ENCODE data around the gene GPR27.

Gene GPR27

GRCh38 chr3:71753701-71754609, at the start of gene GPR27:
TSS of gene GPR27 (plus strand) at chr3:71753855. CDS start at chr3:71754050, 195 bp downstream.
- DNase-seq (ENCODE audit: low read depth in 2 of 2) = no peak

GRCh38 chr3:71704915-71705314, 48.7 kb upstream of the GPR27 start:
- DNase-seq (ENCODE audit: low read depth in 2 of 2) = no peak

GRCh38 chr3:71705681-71706080, 48.0 kb upstream of the GPR27 start:
- DNase-seq (ENCODE audit: low read depth in 2 of 2) = no peak

GRCh38 chr3:71707595-71707994, 46.1 kb upstream of the GPR27 start:
- no peak for DNase-seq (ENCODE audit: low read depth in 2 of 2)

GRCh38 chr3:71708476-71709105, 45.1 kb upstream of the GPR27 start:
- no peak for DNase-seq (ENCODE audit: low read depth in 2 of 2)

GRCh38 chr3:71709908-71710511, 43.6 kb upstream of the GPR27 start:
- DNase-seq (ENCODE audit: low read depth in 2 of 2) = no peak

- DNase-seq (ENCODE audit: low read depth in 2 of 2) = no peak
These were observed 42.7 kb upstream of the GPR27 start for GRCh38 chr3:71710906-71711494.

GRCh38 chr3:71713041-71713440, 40.6 kb upstream of the GPR27 start:
- DNase-seq (ENCODE audit: low read depth in 2 of 2) = no peak

GRCh38 chr3:71714595-71714994, 39.1 kb upstream of the GPR27 start:
- no peak for DNase-seq (ENCODE audit: low read depth in 2 of 2)

- no peak for DNase-seq (ENCODE audit: low read depth in 2 of 2)
These were observed 35.6 kb upstream of the GPR27 start for GRCh38 chr3:71718072-71718471.

- DNase-seq (ENCODE audit: low read depth in 2 of 2) = no peak
These were observed 32.7 kb upstream of the GPR27 start for GRCh38 chr3:71721002-71721401.

GRCh38 chr3:71721651-71722157, 32.0 kb upstream of the GPR27 start:
- DNase-seq (ENCODE audit: low read depth in 2 of 2) = no peak

- DNase-seq (ENCODE audit: low read depth in 2 of 2) = no peak
These were observed 31.0 kb upstream of the GPR27 start for GRCh38 chr3:71722693-71723092.

- no peak for DNase-seq (ENCODE audit: low read depth in 2 of 2)
These were observed 30.0 kb upstream of the GPR27 start for GRCh38 chr3:71723452-71724170.

GRCh38 chr3:71724171-71724453, 29.5 kb upstream of the GPR27 start:
- no peak for DNase-seq (ENCODE audit: low read depth in 2 of 2)

- no peak for DNase-seq (ENCODE audit: low read depth in 2 of 2)
These were observed 28.9 kb upstream of the GPR27 start for GRCh38 chr3:71724584-71725270.

- no peak for DNase-seq (ENCODE audit: low read depth in 2 of 2)
These were observed 28.2 kb upstream of the GPR27 start, which contains the start of gene EIF4E3 for GRCh38 chr3:71725271-71725991. TSS of gene EIF4E3 (minus strand) at chr3:71725402. CDS start at chr3:71725367, 35 bp downstream.

- no peak for DNase-seq (ENCODE audit: low read depth in 2 of 2)
These were observed 27.5 kb upstream of the GPR27 start for GRCh38 chr3:71726146-71726545.

- DNase-seq (ENCODE audit: low read depth in 2 of 2) = no peak
These were observed 24.9 kb upstream of the GPR27 start for GRCh38 chr3:71728632-71729342.

GRCh38 chr3:71732637-71733036, 21.0 kb upstream of the GPR27 start:
- no peak for DNase-seq (ENCODE audit: low read depth in 2 of 2)
